Testis (tissue), 3 donors: Measurements from ENCODE around the gene RPA3. TPM values are rescaled to one million over a fixed set of nuclear protein-coding genes. Genes with fewer than 3 reads are reported as not detected.

ENCODE experiments used
- DNase-seq: peaks from one replicate; pipeline ENCODE4 v3.0.0-alpha.2; 2019
- H3K27ac ChIP-seq, 2 donors: fragments of 200-600 bp; sonication (generic); one replicate each; pipeline ENCODE4 v1.5.1; 2019
- H3K27me3 ChIP-seq: fragments of 200-600 bp; sonication (generic); one replicate; pipeline ENCODE4 v1.5.1; 2019
- H3K36me3 ChIP-seq: fragments of 200-600 bp; sonication (generic); one replicate; pipeline ENCODE4 v1.5.1; 2017; ENCODE audit warnings: low read depth; ENCODE audit errors: missing control alignments
- H3K4me1 ChIP-seq: fragments of 200-600 bp; sonication (generic); one replicate; pipeline ENCODE4 v1.5.1; 2019
- H3K4me3 ChIP-seq, 2 donors: fragments of 200-600 bp; sonication (generic); one replicate each; pipeline ENCODE4 v1.5.1; 2017 to 2019
- H3K9me3 ChIP-seq: fragments of 200-600 bp; sonication (generic); one replicate; pipeline ENCODE4 v1.5.1; 2017
- POLR2A ChIP-seq: fragments of 450-650 bp; IDR thresholded peaks from one replicate; pipeline ENCODE4 v1.6.1; 2017; ENCODE audit warnings: antibody characterized with exemption, mild to moderate bottlenecking, moderate library complexity
- WGBS, 2 donors: methylation state at CpG; one replicate each; pipeline ENCODE4 v1.1.5; 2018; 5-methylcytosine and 5-hydroxymethylcytosine counted together
- intact Hi-C: fragments of 100-400 bp; cut with DNase I; formaldehyde crosslinking; loops from one replicate; pipeline ENCODE4 v1.15.1; 2023; ENCODE audit warnings: low total_unique reads
- polyA plus RNA-seq: library from polyadenylated mRNA; stranded (reverse); fragments of 350-450 nt; fragmentation: Illumina TruSeq; extraction: RNeasy Lipid Tissue Mini Kit (QIAGEN cat#74804); gene quantifications from one replicate; pipeline ENCODE4 v1.2.3, GENCODE V29; 2014; ENCODE audit warnings: low read depth, low replicate concordance; ENCODE audit not compliant: insufficient read depth
- total RNA-seq, 2 donors: library from RNA; depleted of rRNA; stranded (reverse); fragments of >200 nt; gene quantifications; one replicate each; pipeline ENCODE4 v1.2.3, GENCODE V29; 2016
- TF ChIP-seq, protein P1 (sequence below), 3 experiments: fragments of 450-650 bp in 2 of 3; fragments of 200-600 bp in 1 of 3; sonication (generic) in 1 of 3; IDR thresholded peaks; one replicate each; pipeline ENCODE4 v1.5.1; 2016 to 2019; ENCODE audit warnings: antibody characterized with exemption in 3 of 3, mild to moderate bottlenecking in 2 of 3, moderate library complexity in 1 of 3

Gene RPA3
- total and polyA plus RNA-seq, 3 donors from 2014 or later, result 25.8 to 48.7 (median 40.6) TPM

DNA sequence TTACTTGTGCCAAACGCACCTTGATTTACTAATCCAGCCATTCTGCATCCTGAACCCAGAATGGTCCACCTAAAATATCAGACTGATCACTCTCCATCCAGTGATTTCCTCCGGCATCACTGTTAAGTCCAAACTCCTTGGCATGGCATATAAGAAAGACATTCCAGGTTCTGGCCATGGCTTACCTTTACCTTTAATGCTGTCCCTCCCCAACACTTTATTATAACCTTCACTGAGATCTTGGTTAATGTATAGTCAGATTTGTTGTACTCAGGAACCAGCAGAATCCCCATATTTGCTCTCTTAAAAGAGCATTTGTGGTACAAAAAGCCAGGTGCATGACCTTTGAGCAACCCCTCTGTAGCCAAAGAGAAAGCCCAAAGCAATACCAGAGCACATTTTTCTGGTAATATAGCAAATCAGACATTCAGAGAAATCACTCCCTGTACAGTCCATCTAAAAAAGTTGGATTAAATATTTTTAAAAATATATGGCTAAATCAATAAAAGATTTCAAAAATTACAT lies 67.7 kb downstream of the RPA3 start:
- no peaks in the 10 kb centered on the region for H3K9me3 ChIP-seq
- H3K36me3 ChIP-seq, result no peaks in the 10 kb centered on the region
- no peak overlapping the region for H3K4me3 ChIP-seq
- intact Hi-C loops, result no loop called here
- TF ChIP-seq, protein P1, sequence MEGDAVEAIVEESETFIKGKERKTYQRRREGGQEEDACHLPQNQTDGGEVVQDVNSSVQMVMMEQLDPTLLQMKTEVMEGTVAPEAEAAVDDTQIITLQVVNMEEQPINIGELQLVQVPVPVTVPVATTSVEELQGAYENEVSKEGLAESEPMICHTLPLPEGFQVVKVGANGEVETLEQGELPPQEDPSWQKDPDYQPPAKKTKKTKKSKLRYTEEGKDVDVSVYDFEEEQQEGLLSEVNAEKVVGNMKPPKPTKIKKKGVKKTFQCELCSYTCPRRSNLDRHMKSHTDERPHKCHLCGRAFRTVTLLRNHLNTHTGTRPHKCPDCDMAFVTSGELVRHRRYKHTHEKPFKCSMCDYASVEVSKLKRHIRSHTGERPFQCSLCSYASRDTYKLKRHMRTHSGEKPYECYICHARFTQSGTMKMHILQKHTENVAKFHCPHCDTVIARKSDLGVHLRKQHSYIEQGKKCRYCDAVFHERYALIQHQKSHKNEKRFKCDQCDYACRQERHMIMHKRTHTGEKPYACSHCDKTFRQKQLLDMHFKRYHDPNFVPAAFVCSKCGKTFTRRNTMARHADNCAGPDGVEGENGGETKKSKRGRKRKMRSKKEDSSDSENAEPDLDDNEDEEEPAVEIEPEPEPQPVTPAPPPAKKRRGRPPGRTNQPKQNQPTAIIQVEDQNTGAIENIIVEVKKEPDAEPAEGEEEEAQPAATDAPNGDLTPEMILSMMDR (IDR thresholded peaks at IDR 0.05), result no peak
- no peak for TF ChIP-seq POLR2A
- H3K27me3 ChIP-seq, result no peaks in the 10 kb centered on the region
- no peak for DNase-seq
- H3K4me1 ChIP-seq, result no peaks in the 10 kb centered on the region
- H3K27ac ChIP-seq, result no peak overlapping the region
- WGBS, 2 donors, result 77 to 93% methylated on average over 2 of the region's 2 CpGs

DNA sequence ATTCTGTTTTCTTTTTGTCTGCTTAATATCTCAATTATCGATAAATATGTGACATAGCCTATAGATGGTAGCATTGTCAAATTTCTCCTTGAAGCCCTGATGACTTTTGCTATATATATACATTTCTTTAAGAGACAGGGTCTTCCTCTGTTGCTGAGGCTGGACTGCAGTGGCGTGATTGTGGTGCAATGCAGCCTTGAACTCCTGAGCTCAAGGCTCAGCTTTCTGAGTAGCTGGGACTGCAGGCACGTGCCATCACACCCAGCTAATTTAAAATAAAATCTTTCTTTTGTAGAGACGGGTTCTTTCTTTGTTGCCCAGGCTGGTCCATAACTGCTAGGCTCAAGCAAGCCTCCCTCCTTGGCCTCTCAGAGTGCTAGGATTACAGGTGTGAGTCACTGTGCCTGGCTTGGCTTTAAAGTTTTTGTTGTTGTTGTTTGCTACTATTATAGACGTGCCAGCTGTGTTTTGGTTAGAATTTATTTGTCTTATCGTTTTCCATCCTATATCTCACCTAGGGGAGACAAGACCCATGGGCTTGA lies 70.8 kb downstream of the RPA3 start:
- no peaks in the 10 kb centered on the region for H3K9me3 ChIP-seq
- H3K27ac ChIP-seq, result no peak overlapping the region
- no peaks in the 10 kb centered on the region for H3K4me1 ChIP-seq
- DNase-seq, result no peak
- 70 to 79% methylated on average over 6 of the region's 6 CpGs for WGBS, 2 donors
- TF ChIP-seq, protein P1 (IDR thresholded peaks at IDR 0.05), result no peak
- no peak for TF ChIP-seq POLR2A
- intact Hi-C loops, result no loop called here
- H3K36me3 ChIP-seq, result no peaks in the 10 kb centered on the region
- no peaks in the 10 kb centered on the region for H3K27me3 ChIP-seq
- no peak overlapping the region for H3K4me3 ChIP-seq

DNA sequence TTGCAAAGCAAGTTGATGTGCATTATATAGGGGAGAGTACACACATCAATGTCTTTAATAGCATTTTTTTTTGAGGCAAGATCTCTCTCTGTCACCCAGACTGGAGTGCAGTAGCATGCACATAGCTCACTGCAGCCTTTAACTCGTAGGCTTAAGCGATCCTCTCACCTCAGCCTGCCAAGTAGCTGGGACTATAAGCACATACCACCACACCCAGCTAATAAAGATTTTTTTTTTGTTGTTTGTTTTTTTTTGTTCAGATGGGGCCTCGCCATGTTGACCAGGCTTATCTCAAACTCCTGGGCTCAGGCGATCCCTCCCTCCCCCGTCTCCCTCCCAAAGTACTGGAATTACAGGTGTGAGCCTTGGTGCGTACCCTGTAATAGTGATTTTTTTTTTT lies 76.3 kb downstream of the RPA3 start:
- Histone ChIP-seq H3K27ac (peak overlapping the region in 1 of 2 donors; percentile 90), H3K9me3 (no peaks in the 10 kb centered on the region), H3K4me3 (no peak overlapping the region), H3K27me3 (no peaks in the 10 kb centered on the region), H3K4me1 (peaks cover 7% of the 10 kb centered on the region), H3K36me3 (no peaks in the 10 kb centered on the region)
- intact Hi-C loops, result no loop called here
- 54 to 71% methylated on average over 6 of the region's 6 CpGs for WGBS, 2 donors
- DNase-seq, result no peak
- TF ChIP-seq, protein P1 (IDR thresholded peaks at IDR 0.05), result no peak
- TF ChIP-seq POLR2A, result no peak

DNA sequence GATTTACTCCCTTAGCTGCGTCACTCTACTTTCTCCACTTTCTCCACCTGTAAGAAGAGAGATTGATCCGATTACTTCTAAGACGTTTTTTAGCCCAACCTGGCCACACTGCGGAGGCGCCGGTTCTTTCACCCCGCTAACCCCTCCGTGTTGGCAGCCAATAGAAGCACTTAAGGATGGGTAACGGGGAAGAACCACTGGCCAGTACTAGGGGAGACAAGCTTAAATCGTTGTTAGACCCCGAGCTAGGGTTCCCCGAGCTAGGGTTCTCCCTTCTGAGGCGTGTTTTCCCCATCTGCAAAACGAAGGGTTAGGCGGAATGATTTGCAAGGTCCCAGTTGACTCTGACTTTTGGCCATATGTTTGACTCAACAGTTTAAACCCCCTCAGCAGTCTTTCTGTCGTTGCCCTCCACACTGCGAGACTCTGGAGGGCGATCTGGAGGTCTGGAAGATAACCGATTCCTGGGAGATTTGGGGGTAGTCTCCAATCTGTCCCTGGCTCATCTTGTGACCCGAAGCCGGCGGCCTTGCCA lies 77.2 kb downstream of the RPA3 start:
- peaks cover 7% of the 10 kb centered on the region for H3K4me1 ChIP-seq
- 4 to 7% methylated on average over 22 of the region's 22 CpGs for WGBS, 2 donors
- H3K27me3 ChIP-seq, result no peaks in the 10 kb centered on the region
- peak overlapping the region; percentile 84 to 88 for H3K4me3 ChIP-seq
- intact Hi-C loops, result no loop called here
- H3K9me3 ChIP-seq, result no peaks in the 10 kb centered on the region
- H3K36me3 ChIP-seq, result no peaks in the 10 kb centered on the region
- TF ChIP-seq POLR2A, result no peak
- TF ChIP-seq, protein P1 (IDR thresholded peaks at IDR 0.05), result no peak
- peak; percentile 36 for DNase-seq
- H3K27ac ChIP-seq, result peak overlapping the region; percentile 90 to 92
